DND-41 (cell line): ENCODE results near the gene MRPL9.

ENCODE experiments used
- EZH2 ChIP-seq: IDR thresholded peaks from 3 replicates; pipeline ENCODE4 v1.6.1; 2012; ENCODE audit warnings: borderline replicate concordance, low read depth, mild to moderate bottlenecking, moderate library complexity, low read length, inconsistent platforms; ENCODE audit not compliant: severe bottlenecking
- TF ChIP-seq, protein P1 (sequence below): IDR thresholded peaks from 2 replicates; pipeline ENCODE4 v1.5.1; 2012; ENCODE audit warnings: borderline replicate concordance, low read length, moderate library complexity, mild to moderate bottlenecking; ENCODE audit not compliant: poor library complexity, severe bottlenecking; ENCODE audit errors: extremely low read depth

DNA sequence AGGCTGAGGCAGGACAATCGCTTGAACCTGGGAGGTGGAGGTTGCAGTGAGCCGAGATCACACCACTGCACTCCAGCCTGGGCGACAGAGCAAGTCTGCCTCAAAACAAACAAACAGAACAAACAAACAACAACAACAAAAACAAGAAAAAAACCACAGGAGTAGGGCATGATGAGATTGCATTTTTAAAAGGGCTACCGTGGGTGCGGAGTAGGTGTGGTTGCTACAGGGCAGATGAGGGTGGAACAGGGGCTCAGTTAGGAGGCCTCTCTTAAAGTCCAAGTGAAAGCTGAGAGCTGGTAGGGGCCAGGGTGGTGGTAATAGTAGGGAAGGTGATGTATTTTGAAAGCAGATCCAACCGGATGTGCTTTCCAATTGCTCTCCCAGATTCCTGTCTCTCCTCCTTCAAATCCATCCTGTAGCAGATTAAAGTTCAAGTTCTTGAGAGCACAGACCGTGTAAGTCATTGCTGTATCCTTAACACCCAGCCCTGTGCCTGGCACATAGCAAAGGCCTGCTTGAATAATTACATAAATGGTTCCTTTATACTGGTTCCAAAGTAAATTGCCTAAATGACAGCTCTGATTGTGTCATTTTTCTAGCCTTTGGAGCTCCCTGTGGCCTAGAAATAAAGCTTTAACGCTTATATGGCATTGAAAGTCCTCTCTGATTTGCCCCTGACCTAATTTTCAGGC lies 46.1 kb upstream of the MRPL9 start:
- TF ChIP-seq, protein P1, sequence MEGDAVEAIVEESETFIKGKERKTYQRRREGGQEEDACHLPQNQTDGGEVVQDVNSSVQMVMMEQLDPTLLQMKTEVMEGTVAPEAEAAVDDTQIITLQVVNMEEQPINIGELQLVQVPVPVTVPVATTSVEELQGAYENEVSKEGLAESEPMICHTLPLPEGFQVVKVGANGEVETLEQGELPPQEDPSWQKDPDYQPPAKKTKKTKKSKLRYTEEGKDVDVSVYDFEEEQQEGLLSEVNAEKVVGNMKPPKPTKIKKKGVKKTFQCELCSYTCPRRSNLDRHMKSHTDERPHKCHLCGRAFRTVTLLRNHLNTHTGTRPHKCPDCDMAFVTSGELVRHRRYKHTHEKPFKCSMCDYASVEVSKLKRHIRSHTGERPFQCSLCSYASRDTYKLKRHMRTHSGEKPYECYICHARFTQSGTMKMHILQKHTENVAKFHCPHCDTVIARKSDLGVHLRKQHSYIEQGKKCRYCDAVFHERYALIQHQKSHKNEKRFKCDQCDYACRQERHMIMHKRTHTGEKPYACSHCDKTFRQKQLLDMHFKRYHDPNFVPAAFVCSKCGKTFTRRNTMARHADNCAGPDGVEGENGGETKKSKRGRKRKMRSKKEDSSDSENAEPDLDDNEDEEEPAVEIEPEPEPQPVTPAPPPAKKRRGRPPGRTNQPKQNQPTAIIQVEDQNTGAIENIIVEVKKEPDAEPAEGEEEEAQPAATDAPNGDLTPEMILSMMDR: no peak
- no peak for TF ChIP-seq EZH2
